Spleen (tissue), 7 donors: ENCODE data around the gene EYS.

Experiments used
- POLR2A ChIP-seq, 3 donors: fragments of 450-650 bp; IDR thresholded peaks; one replicate each; pipeline ENCODE4 v1.5.1; 2017; ENCODE audit warnings: antibody characterized with exemption in 3 of 3, mild to moderate bottlenecking in 1 of 3
- POLR2AphosphoS5 ChIP-seq, 3 donors: sonication (generic); formaldehyde crosslinking; IDR thresholded peaks; one replicate each; pipeline ENCODE4 v1.5.1; 2017; ENCODE audit warnings: antibody characterized with exemption in 3 of 3
- TF ChIP-seq, protein P1 (sequence below), 11 experiments: fragments of 200-600 bp in 7 of 11; fragments of 450-650 bp in 4 of 11; sonication (generic) in 4 of 11; IDR thresholded peaks in 8 of 11; conservative IDR thresholded peaks in 3 of 11; 1 replicate in 7 of 11; 2 replicates in 4 of 11; pipeline versions ENCODE4 v1.4.0 to v1.8.0; 2016 to 2021; ENCODE audit warnings: antibody characterized with exemption in 11 of 11, inconsistent platforms in 4 of 11, mild to moderate bottlenecking in 1 of 11
- donor health status: DM: no; HTN: no; CAD: no; lungs with moderate emphysema.
- donor health status: DM: no; HTN: no; CAD: no.
- donor health status: DM: no; HTN: no; CAD: no.

DNA sequence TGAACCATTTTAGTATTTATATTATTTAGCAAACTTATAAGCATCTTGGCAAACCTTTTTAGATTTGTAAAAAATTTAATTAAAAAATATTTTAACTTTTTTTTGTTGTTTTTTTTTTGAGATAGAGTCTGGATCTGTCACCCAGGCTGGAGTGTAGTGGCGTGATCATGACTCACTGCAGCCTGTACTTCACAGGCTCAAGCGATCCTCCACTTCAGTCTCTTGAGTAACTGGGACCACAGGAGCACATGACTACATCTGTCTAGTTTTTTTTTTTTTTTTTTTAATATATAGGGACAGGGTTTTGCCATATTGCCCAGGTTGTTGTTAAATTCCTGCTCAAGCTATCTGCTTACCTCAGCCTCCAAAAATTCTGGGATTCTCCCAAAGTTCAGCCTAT, 161.1 kb downstream of the EYS start:
- TF ChIP-seq, protein P1, sequence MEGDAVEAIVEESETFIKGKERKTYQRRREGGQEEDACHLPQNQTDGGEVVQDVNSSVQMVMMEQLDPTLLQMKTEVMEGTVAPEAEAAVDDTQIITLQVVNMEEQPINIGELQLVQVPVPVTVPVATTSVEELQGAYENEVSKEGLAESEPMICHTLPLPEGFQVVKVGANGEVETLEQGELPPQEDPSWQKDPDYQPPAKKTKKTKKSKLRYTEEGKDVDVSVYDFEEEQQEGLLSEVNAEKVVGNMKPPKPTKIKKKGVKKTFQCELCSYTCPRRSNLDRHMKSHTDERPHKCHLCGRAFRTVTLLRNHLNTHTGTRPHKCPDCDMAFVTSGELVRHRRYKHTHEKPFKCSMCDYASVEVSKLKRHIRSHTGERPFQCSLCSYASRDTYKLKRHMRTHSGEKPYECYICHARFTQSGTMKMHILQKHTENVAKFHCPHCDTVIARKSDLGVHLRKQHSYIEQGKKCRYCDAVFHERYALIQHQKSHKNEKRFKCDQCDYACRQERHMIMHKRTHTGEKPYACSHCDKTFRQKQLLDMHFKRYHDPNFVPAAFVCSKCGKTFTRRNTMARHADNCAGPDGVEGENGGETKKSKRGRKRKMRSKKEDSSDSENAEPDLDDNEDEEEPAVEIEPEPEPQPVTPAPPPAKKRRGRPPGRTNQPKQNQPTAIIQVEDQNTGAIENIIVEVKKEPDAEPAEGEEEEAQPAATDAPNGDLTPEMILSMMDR (IDR thresholded peaks at IDR 0.05 in 8 of 11, conservative IDR thresholded peaks at IDR 0.05 in 3 of 11) = no peak
- TF ChIP-seq POLR2AphosphoS5 (IDR thresholded peaks at IDR 0.05) (no peak), POLR2A (IDR thresholded peaks at IDR 0.05) (no peak)
